HepG2 (cell line): ENCODE measurements around the gene ACCS. TPM values are rescaled to one million over a fixed set of nuclear protein-coding genes. Genes with fewer than 3 reads are reported as not detected.

Experiments used
- ATAC-seq: fragments of 200-7000 bp; cut with Tn5 transposase; 3 replicates; pipeline ENCODE4 v1.9.1; 2020; ENCODE audit warnings: mild to moderate bottlenecking, moderate library complexity
- BruUV-seq: library from RNA; stranded (reverse); fragments of 400-500 nt; replicated peaks from 2 replicates; lab custom pipeline; 2021; lab: Mats Ljungman, UMichigan
- CTCF ChIA-PET: fragments of 300-600 bp; formaldehyde crosslinking; extraction: SDS; loops from one replicate; lab custom pipeline; 2021; ENCODE audit warnings: low total read pairs, inconsistent platforms, low intra/inter-chr PET ratio; lab: Yijun Ruan, JAX
- POLR2A ChIA-PET: fragments of 350-600 bp; sonication (Branson Sonifier 250); formaldehyde crosslinking; loops from one replicate; lab custom pipeline; 2020; ENCODE audit warnings: antibody characterized with exemption, inconsistent platforms; lab: Yijun Ruan, JAX
- DNase-seq: peaks from one replicate; pipeline ENCODE4 v3.0.0-alpha.2; 2015; ENCODE audit warnings: low spot score
- FAIRE-seq: peaks from 3 replicates; lab custom pipeline; 2011; peaks lifted over from hg19 to GRCh38; lab: Jason Lieb, UNC
- H2AFZ ChIP-seq: one replicate; pipeline ENCODE4 v1.6.1; 2011; ENCODE audit warnings: low read length, inconsistent platforms
- H3K27ac ChIP-seq: fragments of 300-600 bp; 3 replicates; pipeline ENCODE4 v1.8.0; 2011; ENCODE audit warnings: mixed run types, mild to moderate bottlenecking, mixed read lengths, low read length, inconsistent platforms; ENCODE audit not compliant: insufficient read depth; ENCODE audit errors: extremely low read length
- H3K27me3 ChIP-seq, 2 experiments: fragments of 200-600 bp in 1 of 2; 2 replicates in 1 of 2; 3 replicates in 1 of 2; pipeline versions ENCODE4 v1.6.0 to v1.8.0; 2011; ENCODE audit warnings: low read length in 2 of 2, mild to moderate bottlenecking in 2 of 2, moderate library complexity in 2 of 2, inconsistent platforms in 1 of 2; ENCODE audit not compliant: insufficient read depth in 2 of 2, control insufficient read depth in 1 of 2
- H3K36me3 ChIP-seq, 2 experiments: fragments of 200-600 bp in 1 of 2; replicated peaks in 1 of 2; 2 replicates in 1 of 2; 3 replicates in 1 of 2; pipeline versions ENCODE4 v1.5.1 to v1.8.0; 2011; ENCODE audit warnings: low read length in 2 of 2, inconsistent platforms in 1 of 2; ENCODE audit not compliant: insufficient read depth in 2 of 2, control insufficient read depth in 1 of 2
- H3K4me1 ChIP-seq: 2 replicates; pipeline ENCODE4 v1.5.1; 2012; ENCODE audit warnings: low read length, inconsistent platforms; ENCODE audit not compliant: insufficient read depth
- H3K4me2 ChIP-seq: 2 replicates; pipeline ENCODE4 v1.6.0; 2011; ENCODE audit warnings: low read depth, low read length, inconsistent platforms
- H3K4me3 ChIP-seq, 3 experiments: fragments of 200-600 bp in 1 of 3; sonication (generic), shearing (Covaris generic) in 1 of 3; replicated peaks in 1 of 3; 2 replicates each; pipeline ENCODE4 v1.5.1; 2011 to 2016; ENCODE audit warnings: low read length in 3 of 3, inconsistent platforms in 2 of 3, low read depth in 2 of 3, mild to moderate bottlenecking in 2 of 3, control low read depth in 1 of 3, mixed read lengths in 1 of 3; ENCODE audit not compliant: insufficient read depth in 1 of 3
- H3K79me2 ChIP-seq: one replicate; pipeline ENCODE4 v1.6.1; 2011; ENCODE audit warnings: low read length, inconsistent platforms; ENCODE audit not compliant: insufficient read depth
- H3K9ac ChIP-seq: 2 replicates; pipeline ENCODE4 v1.6.0; 2011; ENCODE audit warnings: mild to moderate bottlenecking, low read depth, low read length, inconsistent platforms; ENCODE audit not compliant: insufficient read depth
- H3K9me3 ChIP-seq: 2 replicates; pipeline ENCODE4 v1.5.1; 2012; ENCODE audit warnings: mild to moderate bottlenecking, low read length
- H4K20me1 ChIP-seq: 2 replicates; pipeline ENCODE4 v1.6.0; 2011; ENCODE audit warnings: inconsistent platforms, mild to moderate bottlenecking, low read length, moderate library complexity; ENCODE audit not compliant: insufficient read depth
- FOXA3 ChIP-seq: IDR thresholded peaks from 2 replicates; pipeline ENCODE4 v1.6.1; 2016; ENCODE audit warnings: missing genetic modification reagents, missing compliant biosample characterization
- MEIS2 ChIP-seq: sonication (generic); formaldehyde crosslinking; IDR thresholded peaks from 2 replicates; pipeline ENCODE4 v1.9.0; 2021; ENCODE audit warnings: mild to moderate bottlenecking, missing genetic modification reagents
- RFX3 ChIP-seq: IDR thresholded peaks from 2 replicates; pipeline ENCODE4 v1.6.1; 2016; ENCODE audit warnings: missing biosample characterization, missing genetic modification reagents
- SP1 ChIP-seq, 2 experiments: fragments of 450-650 bp in 1 of 2; sonication (generic) in 1 of 2; formaldehyde crosslinking in 1 of 2; IDR thresholded peaks; 2 replicates each; pipeline versions ENCODE4 v1.4.0 to v1.6.1; 2016 to 2020; ENCODE audit warnings: missing genetic modification reagents in 1 of 2
- ZNF775 ChIP-seq: sonication (generic); formaldehyde crosslinking; IDR thresholded peaks from 2 replicates; pipeline ENCODE4 v1.4.0; 2020; ENCODE audit warnings: missing genetic modification reagents, mild to moderate bottlenecking, moderate library complexity, borderline replicate concordance
- WGBS: methylation state at CpG from one replicate; pipeline ENCODE4 v1.1.6; 2017; ENCODE audit warnings: low lambda C conversion rate; 5-methylcytosine and 5-hydroxymethylcytosine counted together
- in situ Hi-C: cut with HindIII; loops from 2 replicates; pipeline ENCODE4 v1.10.0; 2017; ENCODE audit warnings: low pct_unique_long_range_greater_than_20kb; ENCODE audit not compliant: extremely low pct_ligation_motif_present
- intact Hi-C: fragments of 100-400 bp; cut with micrococcal nuclease; formaldehyde crosslinking; loops from one replicate; pipeline ENCODE4 v1.10.0; 2022; ENCODE audit not compliant: unreplicated experiment
- polyA plus RNA-seq, 8 experiments: library from polyadenylated mRNA; depleted of rRNA in 3 of 8; stranded (reverse) in 7 of 8; unstranded in 1 of 8; fragments of >200 nt; fragmentation: Illumina TruSeq in 4 of 8; extraction: Trizol in 4 of 8; gene quantifications; 2 replicates each; pipeline versions ENCODE4 v1.2.1 to v1.2.3, GENCODE V29; 2011 to 2016; ENCODE audit warnings: low read depth in 4 of 8, missing spikeins in 1 of 8, mixed read lengths in 1 of 8; ENCODE audit not compliant: insufficient read depth in 1 of 8
- total RNA-seq, 5 experiments: library from RNA; depleted of rRNA; stranded (reverse); fragments of >200 nt; fragmentation: Illumina TruSeq; extraction: Trizol; gene quantifications; 2 replicates each; pipeline ENCODE4 v1.2.3, GENCODE V29; 2016; ENCODE audit warnings: low read depth in 1 of 5
- TF ChIP-seq, protein P1 (sequence below): sonication (generic); formaldehyde crosslinking; IDR thresholded peaks from 2 replicates; pipeline ENCODE4 v1.5.1; 2020; ENCODE audit warnings: missing genetic modification reagents, mild to moderate bottlenecking, borderline replicate concordance
- TF ChIP-seq, protein P2 (sequence below): sonication (generic); formaldehyde crosslinking; conservative IDR thresholded peaks from 2 replicates; pipeline ENCODE4 v1.5.0; 2020; ENCODE audit warnings: missing genetic modification reagents
- TF ChIP-seq, protein P3 (sequence below): IDR thresholded peaks from 2 replicates; pipeline ENCODE4 v1.6.1; 2016; ENCODE audit warnings: missing compliant biosample characterization, missing genetic modification reagents, borderline replicate concordance
- TF ChIP-seq, protein P4 (sequence below), 2 experiments: sonication (generic) in 1 of 2; formaldehyde crosslinking in 1 of 2; IDR thresholded peaks; 2 replicates each; pipeline versions ENCODE4 v1.5.1 to v1.6.1; 2011 to 2020; ENCODE audit warnings: borderline replicate concordance in 1 of 2, low read depth in 1 of 2, low read length in 1 of 2, mild to moderate bottlenecking in 1 of 2, missing genetic modification reagents in 1 of 2, moderate library complexity in 1 of 2

The ACCS gene
- total and polyA plus RNA-seq, 2 of the 13 experiments (the other 11 are each of a cell fraction or from before 2014, with no cell fraction given) = 0.55 to 0.59 TPM

DNA sequence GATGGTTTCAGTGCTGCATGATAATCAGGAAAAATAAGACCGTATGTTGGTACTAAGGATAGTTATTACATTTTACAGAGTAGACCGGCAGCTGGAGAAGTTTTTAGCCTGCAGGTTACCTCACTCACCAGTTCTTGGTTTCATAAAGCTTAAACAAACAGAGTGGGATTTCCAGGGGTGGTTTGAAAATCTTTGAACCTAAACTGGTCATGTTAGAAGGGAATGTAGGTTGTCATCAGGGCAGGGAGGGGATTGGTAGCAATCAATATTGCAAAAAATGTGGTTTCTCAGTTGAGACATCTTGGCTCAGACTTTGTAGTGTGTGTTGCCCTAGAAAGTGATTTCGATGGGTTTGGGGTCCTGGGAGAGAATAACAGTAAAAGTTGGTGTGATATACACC, 46.9 kb downstream of the ACCS start:
- intact Hi-C loops = no loop called here
- no peak overlapping the region for H3K9ac ChIP-seq
- no peaks in the 10 kb centered on the region for H3K79me2 ChIP-seq
- DNase-seq = no peak
- no peak for FAIRE-seq
- TF ChIP-seq FOXA3 (CRISPR knock-in tag) (no peak), SP1 (IDR thresholded peaks at IDR 0.05) (no peak), SP1 (CRISPR knock-in tag; IDR thresholded peaks at IDR 0.05) (no peak)
- TF ChIP-seq, protein P1, sequence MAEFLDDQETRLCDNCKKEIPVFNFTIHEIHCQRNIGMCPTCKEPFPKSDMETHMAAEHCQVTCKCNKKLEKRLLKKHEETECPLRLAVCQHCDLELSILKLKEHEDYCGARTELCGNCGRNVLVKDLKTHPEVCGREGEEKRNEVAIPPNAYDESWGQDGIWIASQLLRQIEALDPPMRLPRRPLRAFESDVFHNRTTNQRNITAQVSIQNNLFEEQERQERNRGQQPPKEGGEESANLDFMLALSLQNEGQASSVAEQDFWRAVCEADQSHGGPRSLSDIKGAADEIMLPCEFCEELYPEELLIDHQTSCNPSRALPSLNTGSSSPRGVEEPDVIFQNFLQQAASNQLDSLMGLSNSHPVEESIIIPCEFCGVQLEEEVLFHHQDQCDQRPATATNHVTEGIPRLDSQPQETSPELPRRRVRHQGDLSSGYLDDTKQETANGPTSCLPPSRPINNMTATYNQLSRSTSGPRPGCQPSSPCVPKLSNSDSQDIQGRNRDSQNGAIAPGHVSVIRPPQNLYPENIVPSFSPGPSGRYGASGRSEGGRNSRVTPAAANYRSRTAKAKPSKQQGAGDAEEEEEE = no peak
- TF ChIP-seq, all 625 proteins: peak for 0
- WGBS = 83% methylated on average over 3 of the region's 3 CpGs
- in situ Hi-C loops = no loop called here
- peaks cover 6 to 52% of the 10 kb centered on the region in 2 experiments; a peak in 4 of 5 replicates for H3K36me3 ChIP-seq
- no peaks in the 10 kb centered on the region for H4K20me1 ChIP-seq
- no peaks in the 10 kb centered on the region for H3K27me3 ChIP-seq
- H3K27ac ChIP-seq = no peak overlapping the region
- no peak overlapping the region for H3K4me2 ChIP-seq
- no peak overlapping the region for H3K4me3 ChIP-seq
- H3K9me3 ChIP-seq = no peaks in the 10 kb centered on the region
- no TSS peak for BruUV-seq
- ChIA-PET CTCF (no interaction called here), POLR2A (no interaction called here)
- no peak for ATAC-seq
- no peak overlapping the region for H2AFZ ChIP-seq
- 0 out of 2 replicates have a peak, but pooled peaks cover 5% of the 10 kb centered on the region for H3K4me1 ChIP-seq

- Histone ChIP-seq H3K36me3 (peaks cover 4 to 47% of the 10 kb centered on the region in 2 experiments; a peak in 4 of 5 replicates), H3K9me3 (no peaks in the 10 kb centered on the region), H3K27me3 (no peaks in the 10 kb centered on the region), H3K9ac (no peak overlapping the region), H3K4me1 (0 out of 2 replicates have a peak, but pooled peaks cover 5% of the 10 kb centered on the region), H3K79me2 (no peaks in the 10 kb centered on the region), H2AFZ (no peak overlapping the region), H4K20me1 (no peaks in the 10 kb centered on the region), H3K27ac (no peak overlapping the region), H3K4me2 (no peak overlapping the region), H3K4me3 (no peak overlapping the region)
- ATAC-seq (no peak), DNase-seq (no peak), FAIRE-seq (no peak)
- CTCF ChIA-PET = no interaction called here
- in situ Hi-C loops = no loop called here
- intact Hi-C loops = no loop called here
- whole genome bisulfite sequencing = 98% methylated on average over 3 of the region's 3 CpGs
- no TSS peak for BruUV-seq
- POLR2A ChIA-PET = no interaction called here
- TF ChIP-seq, protein P2, sequence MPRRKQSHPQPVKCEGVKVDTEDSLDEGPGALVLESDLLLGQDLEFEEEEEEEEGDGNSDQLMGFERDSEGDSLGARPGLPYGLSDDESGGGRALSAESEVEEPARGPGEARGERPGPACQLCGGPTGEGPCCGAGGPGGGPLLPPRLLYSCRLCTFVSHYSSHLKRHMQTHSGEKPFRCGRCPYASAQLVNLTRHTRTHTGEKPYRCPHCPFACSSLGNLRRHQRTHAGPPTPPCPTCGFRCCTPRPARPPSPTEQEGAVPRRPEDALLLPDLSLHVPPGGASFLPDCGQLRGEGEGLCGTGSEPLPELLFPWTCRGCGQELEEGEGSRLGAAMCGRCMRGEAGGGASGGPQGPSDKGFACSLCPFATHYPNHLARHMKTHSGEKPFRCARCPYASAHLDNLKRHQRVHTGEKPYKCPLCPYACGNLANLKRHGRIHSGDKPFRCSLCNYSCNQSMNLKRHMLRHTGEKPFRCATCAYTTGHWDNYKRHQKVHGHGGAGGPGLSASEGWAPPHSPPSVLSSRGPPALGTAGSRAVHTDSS = no peak
- TF ChIP-seq MEIS2 (CRISPR knock-in tag) (no peak), ZNF775 (CRISPR knock-in tag) (no peak), RFX3 (CRISPR knock-in tag) (no peak)
- TF ChIP-seq, protein P3, sequence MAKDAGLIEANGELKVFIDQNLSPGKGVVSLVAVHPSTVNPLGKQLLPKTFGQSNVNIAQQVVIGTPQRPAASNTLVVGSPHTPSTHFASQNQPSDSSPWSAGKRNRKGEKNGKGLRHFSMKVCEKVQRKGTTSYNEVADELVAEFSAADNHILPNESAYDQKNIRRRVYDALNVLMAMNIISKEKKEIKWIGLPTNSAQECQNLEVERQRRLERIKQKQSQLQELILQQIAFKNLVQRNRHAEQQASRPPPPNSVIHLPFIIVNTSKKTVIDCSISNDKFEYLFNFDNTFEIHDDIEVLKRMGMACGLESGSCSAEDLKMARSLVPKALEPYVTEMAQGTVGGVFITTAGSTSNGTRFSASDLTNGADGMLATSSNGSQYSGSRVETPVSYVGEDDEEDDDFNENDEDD (CRISPR knock-in tag) = no peak
- TF ChIP-seq, protein P4, sequence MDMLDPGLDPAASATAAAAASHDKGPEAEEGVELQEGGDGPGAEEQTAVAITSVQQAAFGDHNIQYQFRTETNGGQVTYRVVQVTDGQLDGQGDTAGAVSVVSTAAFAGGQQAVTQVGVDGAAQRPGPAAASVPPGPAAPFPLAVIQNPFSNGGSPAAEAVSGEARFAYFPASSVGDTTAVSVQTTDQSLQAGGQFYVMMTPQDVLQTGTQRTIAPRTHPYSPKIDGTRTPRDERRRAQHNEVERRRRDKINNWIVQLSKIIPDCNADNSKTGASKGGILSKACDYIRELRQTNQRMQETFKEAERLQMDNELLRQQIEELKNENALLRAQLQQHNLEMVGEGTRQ (IDR thresholded peaks at IDR 0.05; ENCODE audit: low read depth, low read length) = no peak
- TF ChIP-seq, protein P4 (CRISPR knock-in tag; IDR thresholded peaks at IDR 0.05; ENCODE audit: borderline replicate concordance) = no peak
These were observed 47.5 kb downstream of the ACCS start for GRCh38 chr11:44113572-44113971.
